NB4 (cell line): ENCODE measurements around the gene ZMAT3.

Source experiments
- DNase-seq: peaks from one replicate; pipeline ENCODE4 v3.0.0; 2010; ENCODE audit warnings: low read depth
- H3K4me3 ChIP-seq: one replicate; pipeline ENCODE4 v1.5.1; 2011; ENCODE audit warnings: mild to moderate bottlenecking, low read depth, low read length, moderate library complexity
- MYC ChIP-seq: IDR thresholded peaks from 2 replicates; pipeline ENCODE4 v1.6.1; 2011; ENCODE audit warnings: low read depth, low read length
- POLR2A ChIP-seq: IDR thresholded peaks from 2 replicates; pipeline ENCODE4 v1.6.1; 2011; ENCODE audit warnings: mild to moderate bottlenecking; ENCODE audit not compliant: insufficient read length; ENCODE audit errors: extremely low read depth
- TF ChIP-seq, protein P1 (sequence below): IDR thresholded peaks from one replicate; pipeline ENCODE4 v1.5.1; 2012; ENCODE audit warnings: low read depth, low read length
- TF ChIP-seq, protein P2 (sequence below): IDR thresholded peaks from 2 replicates; pipeline ENCODE4 v1.6.1; 2011; ENCODE audit warnings: low read depth, low read length

Gene ZMAT3

DNA sequence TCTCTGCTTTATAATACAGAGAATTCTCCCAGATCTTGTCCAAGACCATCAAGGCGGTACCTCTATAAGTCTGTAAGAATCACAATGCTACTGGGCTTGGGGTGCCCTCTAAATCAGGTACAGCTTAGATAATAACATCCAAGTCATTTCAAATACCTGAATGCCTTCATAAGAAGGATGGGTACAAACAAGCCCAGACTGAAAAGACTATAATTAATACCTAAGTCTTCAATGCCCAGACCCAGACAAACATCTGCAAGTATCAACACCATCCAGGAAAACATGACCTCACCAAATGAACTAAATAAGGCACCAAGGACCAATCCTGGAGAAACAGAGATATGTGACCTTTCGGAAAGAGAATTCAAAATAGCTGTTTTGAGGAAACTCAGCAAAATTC is 65.9 kb downstream of the ZMAT3 start:
- no peak for DNase-seq
- H3K4me3 ChIP-seq = no peak overlapping the region
- no peak for TF ChIP-seq POLR2A
- TF ChIP-seq, protein P1, sequence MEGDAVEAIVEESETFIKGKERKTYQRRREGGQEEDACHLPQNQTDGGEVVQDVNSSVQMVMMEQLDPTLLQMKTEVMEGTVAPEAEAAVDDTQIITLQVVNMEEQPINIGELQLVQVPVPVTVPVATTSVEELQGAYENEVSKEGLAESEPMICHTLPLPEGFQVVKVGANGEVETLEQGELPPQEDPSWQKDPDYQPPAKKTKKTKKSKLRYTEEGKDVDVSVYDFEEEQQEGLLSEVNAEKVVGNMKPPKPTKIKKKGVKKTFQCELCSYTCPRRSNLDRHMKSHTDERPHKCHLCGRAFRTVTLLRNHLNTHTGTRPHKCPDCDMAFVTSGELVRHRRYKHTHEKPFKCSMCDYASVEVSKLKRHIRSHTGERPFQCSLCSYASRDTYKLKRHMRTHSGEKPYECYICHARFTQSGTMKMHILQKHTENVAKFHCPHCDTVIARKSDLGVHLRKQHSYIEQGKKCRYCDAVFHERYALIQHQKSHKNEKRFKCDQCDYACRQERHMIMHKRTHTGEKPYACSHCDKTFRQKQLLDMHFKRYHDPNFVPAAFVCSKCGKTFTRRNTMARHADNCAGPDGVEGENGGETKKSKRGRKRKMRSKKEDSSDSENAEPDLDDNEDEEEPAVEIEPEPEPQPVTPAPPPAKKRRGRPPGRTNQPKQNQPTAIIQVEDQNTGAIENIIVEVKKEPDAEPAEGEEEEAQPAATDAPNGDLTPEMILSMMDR = no peak
- TF ChIP-seq, protein P2, sequence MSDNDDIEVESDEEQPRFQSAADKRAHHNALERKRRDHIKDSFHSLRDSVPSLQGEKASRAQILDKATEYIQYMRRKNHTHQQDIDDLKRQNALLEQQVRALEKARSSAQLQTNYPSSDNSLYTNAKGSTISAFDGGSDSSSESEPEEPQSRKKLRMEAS = no peak
- no peak for TF ChIP-seq MYC

DNA sequence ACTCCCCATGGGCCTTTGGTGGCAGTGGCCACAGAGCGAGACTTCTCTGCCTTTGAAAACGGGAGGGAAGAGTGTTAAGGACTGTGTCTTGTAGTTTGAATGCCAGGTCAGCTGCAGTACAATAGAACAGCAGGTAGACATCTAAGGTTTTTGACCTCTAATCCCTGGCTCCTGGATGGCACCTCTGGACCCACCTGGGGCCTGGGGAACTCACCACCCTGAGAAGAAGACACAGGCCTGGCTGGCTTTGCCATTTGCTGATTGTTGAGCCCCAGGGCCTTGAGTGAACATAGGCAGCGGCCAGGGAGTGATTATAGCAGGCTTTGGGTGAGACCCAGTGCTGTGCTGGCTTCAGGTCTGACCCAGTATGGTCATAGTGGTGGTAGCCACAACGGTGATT is 66.4 kb downstream of the ZMAT3 start:
- DNase-seq = no peak
- H3K4me3 ChIP-seq = no peak overlapping the region
- no peak for TF ChIP-seq MYC
- TF ChIP-seq POLR2A = no peak
- TF ChIP-seq, protein P2 = no peak
- TF ChIP-seq, protein P1 = no peak

DNA sequence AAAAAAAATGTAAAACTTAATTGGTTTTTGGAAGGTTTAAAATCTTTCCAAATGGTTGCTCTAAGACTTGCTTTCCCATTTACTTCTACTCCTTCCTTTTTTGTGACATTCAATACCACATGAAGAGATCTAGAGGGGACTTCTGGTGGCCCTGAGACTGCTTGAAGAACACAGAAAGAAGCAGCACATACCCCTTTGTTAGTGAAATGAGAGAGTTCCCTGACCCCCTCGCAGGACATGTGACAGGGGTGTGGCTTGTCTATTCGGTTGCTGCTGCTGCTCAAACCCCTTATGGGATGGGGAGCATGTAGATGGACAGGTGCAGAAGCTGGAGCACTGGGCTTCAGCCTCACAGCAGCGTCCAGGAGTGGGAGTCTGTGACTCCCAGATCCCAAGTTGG is 71.0 kb downstream of the ZMAT3 start:
- TF ChIP-seq, protein P1 = no peak
- TF ChIP-seq MYC (no peak), POLR2A (no peak)
- TF ChIP-seq, protein P2 = no peak
- H3K4me3 ChIP-seq = no peak overlapping the region
- DNase-seq = no peak

DNA sequence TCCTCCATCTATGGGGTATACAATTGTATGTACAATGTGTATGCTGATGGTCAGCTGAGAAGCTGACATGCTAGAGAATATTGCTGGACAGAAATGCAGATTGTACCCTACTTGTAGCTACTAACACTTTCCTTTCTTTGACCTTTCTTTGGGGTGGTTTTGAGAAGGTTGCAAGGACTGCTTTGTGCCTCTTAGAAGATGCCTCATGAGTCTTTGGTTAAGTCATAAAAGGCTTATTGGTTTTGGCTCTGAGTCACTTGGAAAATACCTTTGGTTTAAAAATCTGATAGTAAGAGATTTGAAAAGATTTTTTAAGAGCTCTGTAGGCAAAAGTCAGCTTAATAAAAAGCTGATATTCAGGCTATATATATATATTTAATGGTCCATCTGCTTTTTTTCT is 71.5 kb downstream of the ZMAT3 start:
- no peak overlapping the region for H3K4me3 ChIP-seq
- DNase-seq = no peak
- TF ChIP-seq, protein P2 = no peak
- TF ChIP-seq MYC (no peak), POLR2A (no peak)
- TF ChIP-seq, protein P1 = no peak

DNA sequence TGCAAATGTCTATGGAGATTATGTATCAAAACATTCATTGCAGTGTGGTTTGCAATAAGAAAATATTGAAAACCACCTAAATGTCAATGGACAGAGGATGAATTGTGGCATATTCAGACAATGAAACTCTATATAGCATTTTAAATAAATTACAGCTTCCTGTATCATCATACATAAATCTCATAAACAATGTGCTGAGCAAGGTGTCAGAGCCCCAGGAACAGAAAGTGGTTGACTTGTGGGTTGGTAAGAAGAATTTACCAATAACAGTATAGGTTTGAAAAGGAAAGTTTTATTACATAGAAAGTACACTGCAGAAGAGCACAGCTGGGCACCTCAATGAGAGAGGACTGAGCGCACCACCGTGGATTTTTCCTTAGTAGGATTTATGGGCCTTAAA is 75.2 kb downstream of the ZMAT3 start:
- no peak overlapping the region for H3K4me3 ChIP-seq
- TF ChIP-seq POLR2A = no peak
- TF ChIP-seq, protein P1 = no peak
- no peak for TF ChIP-seq MYC
- TF ChIP-seq, protein P2 = no peak
- no peak for DNase-seq

DNA sequence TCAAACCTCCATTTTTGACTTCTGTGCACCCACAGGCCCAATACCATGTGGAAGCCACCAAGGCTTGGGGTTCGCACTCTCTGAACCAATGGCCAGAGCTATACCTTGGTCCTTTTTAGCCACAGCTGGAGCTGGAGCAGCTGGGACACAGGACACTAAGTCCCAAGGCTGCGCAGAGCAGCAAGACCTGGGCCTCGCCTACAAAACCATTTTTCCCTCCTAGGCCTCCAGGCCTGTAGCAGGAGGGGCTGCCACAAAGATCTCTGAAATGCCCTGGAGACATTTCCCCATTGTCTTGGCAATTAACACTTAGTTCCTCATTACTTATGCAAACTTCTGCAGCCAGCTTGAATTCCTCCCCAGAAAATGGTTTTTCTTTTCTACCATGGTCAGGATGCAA is 81.3 kb downstream of the ZMAT3 start:
- H3K4me3 ChIP-seq = no peak overlapping the region
- no peak for DNase-seq
- TF ChIP-seq, protein P1 = no peak
- no peak for TF ChIP-seq POLR2A
- TF ChIP-seq MYC = no peak
- TF ChIP-seq, protein P2 = no peak
